ENCODE data around the gene CASP3. TPM values are rescaled to one million over a fixed set of nuclear protein-coding genes. Genes with fewer than 3 reads are reported as not detected.
"Not testable (repeated sequence)": the region's sequence is repeated elsewhere in the genome, so short reads cannot be mapped to it uniquely, and the experiment has no call there.

The CASP3 gene
- total RNA-seq, 1 experiment from 2014 or later: 57.5 TPM

- no peak for DNase-seq (ENCODE audit: low spot score)
Measured at GRCh38 chr4:184596617-184597185, 52.5 kb downstream of the CASP3 start.

DNA sequence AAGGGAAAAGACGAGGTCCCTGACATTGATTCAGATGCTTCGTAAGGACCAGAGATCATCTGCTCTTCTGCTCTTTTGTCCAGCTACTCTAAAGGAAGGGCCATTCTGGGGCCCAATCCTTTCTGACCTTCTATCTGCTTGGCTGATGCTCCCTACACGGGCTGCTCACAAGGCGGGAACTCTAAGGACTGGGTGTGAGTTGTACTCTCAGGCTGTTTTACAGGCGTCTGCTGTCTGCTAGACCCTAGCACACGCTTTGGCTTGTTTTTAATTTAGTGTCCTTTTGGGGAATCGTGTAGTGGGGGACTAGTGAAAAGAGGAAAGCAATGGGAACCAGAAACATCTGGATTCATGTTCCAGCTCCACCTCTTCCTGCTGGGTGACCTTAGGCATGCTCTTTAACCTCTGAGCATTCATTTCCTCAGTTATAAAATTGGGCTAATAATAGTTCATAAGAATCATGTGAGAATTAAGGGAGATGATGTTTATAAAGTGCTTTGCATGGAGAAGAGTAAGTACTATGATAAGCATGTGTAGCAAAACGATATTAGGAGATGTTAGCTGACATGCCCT lies 53.1 kb downstream of the CASP3 start:
- DNase-seq (ENCODE audit: low spot score): no peak

DNA sequence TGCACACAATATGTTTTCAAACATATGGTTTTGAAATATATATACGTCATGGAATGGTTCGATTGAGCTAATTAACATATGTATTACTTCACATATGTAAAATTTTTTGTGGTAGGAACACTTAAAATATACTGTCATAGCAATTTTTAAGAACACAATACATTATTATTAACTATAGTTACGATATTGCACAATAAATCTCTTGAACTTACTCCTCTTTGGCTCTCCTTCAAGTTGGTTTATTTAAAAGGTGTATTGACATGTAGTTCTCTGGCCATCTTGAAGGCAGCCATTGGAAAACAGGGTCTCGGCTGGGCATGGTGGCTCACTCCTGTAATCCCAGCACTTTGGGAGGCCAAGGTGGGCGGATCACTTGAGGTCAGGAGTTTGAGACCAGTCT lies 53.8 kb downstream of the CASP3 start:
- DNase-seq (ENCODE audit: low spot score): no peak

DNA sequence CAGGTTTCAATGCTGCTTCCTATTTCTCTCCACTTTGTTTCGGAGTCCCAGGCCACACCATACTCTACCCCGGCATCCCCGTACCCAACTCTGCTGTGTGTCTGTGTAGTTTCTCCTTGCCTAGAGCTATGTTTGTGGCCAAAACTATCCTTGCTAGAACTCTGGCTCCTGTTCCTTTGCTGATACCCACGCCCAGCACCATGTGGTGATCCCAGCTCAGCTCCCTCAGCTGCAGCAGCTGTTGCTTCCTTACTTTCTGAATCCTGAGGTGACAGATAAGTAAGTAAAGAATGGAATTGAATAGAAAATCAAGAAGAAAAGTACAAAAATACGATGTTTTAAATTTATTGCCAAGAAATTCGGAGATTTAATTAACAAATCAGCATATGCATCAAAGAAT lies 55.8 kb downstream of the CASP3 start:
- no peak for DNase-seq (ENCODE audit: low spot score)

- not testable (repeated sequence) for DNase-seq (ENCODE audit: low spot score)
Measured at GRCh38 chr4:184591747-184592270, 57.4 kb downstream of the CASP3 start.

- DNase-seq (ENCODE audit: low spot score): no peak
Measured at GRCh38 chr4:184591070-184591677, 58.1 kb downstream of the CASP3 start.

DNA sequence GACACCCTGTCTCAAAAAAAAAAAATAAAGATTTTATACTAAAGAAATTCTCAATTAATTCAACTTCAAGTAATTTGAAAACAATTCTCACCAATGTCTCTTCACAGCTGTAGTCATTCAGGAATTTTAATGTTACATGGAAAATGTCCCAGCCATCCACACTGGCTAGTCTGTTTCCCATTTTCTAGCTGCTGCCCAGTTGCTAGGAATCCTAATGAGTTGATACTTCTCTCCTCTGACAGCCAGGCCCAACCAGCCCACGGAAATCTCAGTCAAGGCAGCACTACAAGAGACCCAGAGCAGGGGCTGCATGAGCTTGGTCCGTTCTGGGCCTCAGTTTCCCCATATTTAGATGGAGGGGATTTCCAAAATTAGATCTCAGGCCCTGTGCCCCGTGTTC lies 59.1 kb downstream of the CASP3 start:
- DNase-seq (ENCODE audit: low spot score): no peak

GRCh38 chr4:184588893-184589292 lies 60.4 kb downstream of the CASP3 start:
- DNase-seq (ENCODE audit: low spot score): no peak

GRCh38 chr4:184587701-184588100 lies 61.5 kb downstream of the CASP3 start:
- no peak for DNase-seq (ENCODE audit: low spot score)

GRCh38 chr4:184587221-184587620 lies 62.0 kb downstream of the CASP3 start:
- no peak for DNase-seq (ENCODE audit: low spot score)

- no peak for DNase-seq (ENCODE audit: low spot score)
Measured at GRCh38 chr4:184583738-184584502, 65.3 kb downstream of the CASP3 start.

Other genes with a start within 250 kb of the CASP3 start
- gene IRF2, start 174.9 kb downstream of the CASP3 start, total RNA-seq (2014; rRNA removed; shearing (Covaris generic)): 22.6 and 25.8 TPM in 2 replicates
- gene PRIMPOL, start 291 bp upstream of the CASP3 start, total RNA-seq (2014; rRNA removed; shearing (Covaris generic)): 22.5 and 28.4 TPM in 2 replicates
- gene CENPU, start 84.6 kb upstream of the CASP3 start, total RNA-seq (2014; rRNA removed; shearing (Covaris generic)): 92.7 and 103 TPM in 2 replicates
- 25.9 and 27.2 TPM in 2 replicates for gene ACSL1, start 176.5 kb upstream of the CASP3 start, total RNA-seq (2014; rRNA removed; shearing (Covaris generic))

All from A172 (cell line).